SU-DHL-6 (cell line): ENCODE data around the gene CCDC126.

Experiments
- EZH2phosphoT487 ChIP-seq: fragments of 200-600 bp; sonication (generic), shearing (Covaris generic); conservative IDR thresholded peaks from 2 replicates; pipeline ENCODE4 v1.6.1; 2018; ENCODE audit warnings: mild to moderate bottlenecking, antibody characterized with exemption, low read length, moderate library complexity, mixed read lengths
- TF ChIP-seq, protein P1 (sequence below): fragments of 200-600 bp; sonication (generic); IDR thresholded peaks from one replicate; pipeline ENCODE4 v1.5.1; 2017; ENCODE audit warnings: antibody characterized with exemption, mild to moderate bottlenecking, low read length, moderate library complexity; ENCODE audit not compliant: insufficient read depth, poor library complexity, severe bottlenecking

DNA sequence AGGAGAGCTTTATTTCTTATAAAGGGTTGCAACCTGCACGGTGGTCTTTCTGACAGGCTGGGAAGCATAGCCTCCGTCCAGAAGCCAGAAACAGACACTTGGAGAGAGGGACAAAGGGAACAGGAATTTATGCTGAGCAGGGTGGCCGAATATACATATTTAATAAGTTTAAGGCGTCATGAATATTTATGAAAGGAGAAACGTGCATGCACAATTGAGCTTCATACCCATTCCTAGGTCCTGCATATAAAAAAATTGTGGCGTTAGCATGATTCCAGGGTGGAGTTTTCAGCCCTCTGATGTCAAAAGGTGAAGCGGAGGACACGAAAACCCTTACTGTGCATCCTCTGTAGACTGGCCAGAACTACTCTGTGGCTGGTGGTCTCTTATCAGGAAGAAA, 10.7 kb downstream of the CCDC126 start:
- TF ChIP-seq, protein P1, sequence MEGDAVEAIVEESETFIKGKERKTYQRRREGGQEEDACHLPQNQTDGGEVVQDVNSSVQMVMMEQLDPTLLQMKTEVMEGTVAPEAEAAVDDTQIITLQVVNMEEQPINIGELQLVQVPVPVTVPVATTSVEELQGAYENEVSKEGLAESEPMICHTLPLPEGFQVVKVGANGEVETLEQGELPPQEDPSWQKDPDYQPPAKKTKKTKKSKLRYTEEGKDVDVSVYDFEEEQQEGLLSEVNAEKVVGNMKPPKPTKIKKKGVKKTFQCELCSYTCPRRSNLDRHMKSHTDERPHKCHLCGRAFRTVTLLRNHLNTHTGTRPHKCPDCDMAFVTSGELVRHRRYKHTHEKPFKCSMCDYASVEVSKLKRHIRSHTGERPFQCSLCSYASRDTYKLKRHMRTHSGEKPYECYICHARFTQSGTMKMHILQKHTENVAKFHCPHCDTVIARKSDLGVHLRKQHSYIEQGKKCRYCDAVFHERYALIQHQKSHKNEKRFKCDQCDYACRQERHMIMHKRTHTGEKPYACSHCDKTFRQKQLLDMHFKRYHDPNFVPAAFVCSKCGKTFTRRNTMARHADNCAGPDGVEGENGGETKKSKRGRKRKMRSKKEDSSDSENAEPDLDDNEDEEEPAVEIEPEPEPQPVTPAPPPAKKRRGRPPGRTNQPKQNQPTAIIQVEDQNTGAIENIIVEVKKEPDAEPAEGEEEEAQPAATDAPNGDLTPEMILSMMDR = no peak
- no peak for TF ChIP-seq EZH2phosphoT487
